ENCODE data around the gene CASQ2.

Gene CASQ2

DNA sequence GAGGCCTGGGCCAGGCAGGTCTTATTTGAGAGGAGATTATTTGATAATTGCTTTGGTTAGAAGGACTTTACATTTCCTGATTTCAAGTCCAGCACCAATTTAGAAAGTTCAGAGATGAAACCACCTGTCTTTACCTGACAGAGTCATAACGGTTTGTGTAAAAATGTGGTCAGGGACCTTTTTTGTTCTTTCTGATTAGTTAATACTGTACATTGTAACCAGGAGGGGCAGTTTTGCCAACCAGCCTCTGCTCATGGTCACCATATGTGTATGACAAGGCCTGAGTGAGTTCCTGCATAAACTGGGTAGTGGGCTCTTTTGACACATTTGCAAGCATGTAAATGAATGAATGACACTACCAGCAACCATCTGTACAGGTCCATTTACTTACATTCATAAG lies 70.9 kb downstream of the CASQ2 start:
- no peak for DNase-seq (ENCODE audit: low read depth in 2 of 3, low spot score in 1 of 3)

GRCh38 chr1:115694805-115695204 lies 73.7 kb downstream of the CASQ2 start:
- DNase-seq (ENCODE audit: low read depth in 2 of 3, low spot score in 1 of 3) = no peak

DNA sequence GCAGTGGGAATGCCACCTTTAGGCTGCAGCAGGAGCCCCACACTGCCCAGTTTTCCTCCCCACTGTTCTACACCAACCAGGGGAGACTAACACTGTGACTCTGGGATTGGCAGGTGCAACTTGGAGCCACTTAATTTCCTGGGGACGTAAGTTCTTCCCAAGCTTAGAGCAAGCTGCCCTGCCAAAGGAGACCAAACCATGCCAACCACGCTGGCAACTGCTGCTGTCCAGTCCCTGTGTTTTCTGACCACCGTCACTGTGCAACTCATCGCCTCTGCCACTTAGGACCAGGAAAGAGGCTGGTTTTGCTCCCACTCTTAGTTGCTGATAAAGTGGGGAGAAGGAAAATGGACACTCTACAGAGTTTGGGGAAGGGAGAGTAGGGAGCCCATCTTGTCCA lies 76.3 kb downstream of the CASQ2 start:
- DNase-seq (ENCODE audit: low read depth in 2 of 3, low spot score in 1 of 3) = no peak

- DNase-seq (ENCODE audit: low read depth in 2 of 3, low spot score in 1 of 3) = no peak
Observed at GRCh38 chr1:115690972-115691371, 77.5 kb downstream of the CASQ2 start.

- no peak for DNase-seq (ENCODE audit: low read depth in 2 of 3, low spot score in 1 of 3)
Observed at GRCh38 chr1:115687744-115688143, 80.8 kb downstream of the CASQ2 start.

DNA sequence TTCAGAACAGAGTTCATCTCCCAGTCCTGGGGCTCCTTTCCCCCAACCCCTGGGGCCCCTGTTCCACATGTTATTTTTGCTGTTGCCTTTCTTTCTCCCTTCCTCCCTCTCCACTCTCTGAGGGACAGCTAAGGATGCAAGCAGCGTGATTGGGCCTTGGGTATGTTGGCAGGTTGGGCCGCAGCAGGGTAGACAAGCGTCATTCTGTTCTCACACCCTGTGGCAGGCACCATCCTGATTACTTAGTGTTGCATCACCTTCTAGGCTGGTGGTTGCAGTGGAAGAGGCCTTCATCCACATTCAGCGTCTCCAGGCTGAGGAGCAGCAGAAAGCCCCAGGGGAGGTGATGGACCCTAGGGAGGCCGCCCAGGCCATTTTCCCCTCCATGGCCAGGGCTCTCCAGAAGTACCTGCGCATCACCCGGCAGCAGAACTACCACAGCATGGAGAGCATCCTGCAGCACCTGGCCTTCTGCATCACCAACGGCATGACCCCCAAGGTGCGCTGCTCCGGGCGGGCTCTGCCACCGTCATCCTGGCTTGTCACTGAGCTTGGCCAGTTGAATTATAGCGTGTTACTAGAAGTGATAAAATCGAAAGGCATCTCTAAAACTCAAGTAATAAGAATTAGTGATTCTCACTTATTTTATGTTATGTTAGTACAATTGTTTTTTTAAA lies 83.3 kb downstream of the CASQ2 start:
- no peak for DNase-seq (ENCODE audit: low read depth in 2 of 3, low spot score in 1 of 3)

DNA sequence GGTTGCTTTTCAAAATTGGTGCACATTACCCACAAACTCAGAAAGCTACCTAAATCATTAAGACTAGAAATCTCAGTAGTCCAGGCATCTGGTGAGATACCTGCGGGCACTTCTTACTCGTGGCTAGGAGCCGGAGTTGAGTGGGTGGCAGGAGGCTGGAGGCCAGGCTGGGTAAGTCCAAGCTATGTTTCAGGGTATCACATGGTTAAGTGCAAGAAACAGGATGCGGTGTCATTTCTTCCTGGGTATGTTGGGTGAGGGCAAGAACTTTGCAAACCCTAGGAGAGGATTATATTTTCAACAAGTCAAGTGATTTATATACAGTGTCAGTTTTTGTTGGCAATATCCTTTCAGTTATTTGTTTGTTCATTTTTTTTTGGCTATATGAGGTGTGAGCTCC lies 85.7 kb downstream of the CASQ2 start:
- DNase-seq (ENCODE audit: low read depth in 2 of 3, low spot score in 1 of 3) = no peak

- DNase-seq (ENCODE audit: low read depth in 2 of 3, low spot score in 1 of 3) = no peak
Observed at GRCh38 chr1:115680730-115681111, 87.8 kb downstream of the CASQ2 start.

- no peak for DNase-seq (ENCODE audit: low read depth in 2 of 3, low spot score in 1 of 3)
Observed at GRCh38 chr1:115679141-115679611, 89.3 kb downstream of the CASQ2 start.

DNA sequence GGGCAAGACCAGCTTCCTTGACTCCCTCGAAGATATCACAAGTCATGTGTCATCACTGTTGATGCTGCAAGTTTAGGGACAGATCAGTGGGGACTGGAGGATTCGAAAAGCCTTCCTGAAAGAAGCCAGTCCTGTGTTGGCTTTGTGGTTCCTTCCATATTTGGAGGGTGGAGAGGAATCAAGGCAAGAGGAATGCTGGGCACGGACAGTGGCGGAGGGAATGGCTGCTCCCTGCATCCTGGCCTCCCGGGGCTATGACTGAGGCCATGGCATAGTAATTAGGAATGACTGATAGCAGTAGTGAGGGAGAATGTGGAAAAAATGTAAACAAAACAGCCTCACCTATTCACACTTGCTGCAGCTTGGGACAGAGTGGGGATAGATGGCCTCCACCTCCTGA lies 90.4 kb downstream of the CASQ2 start:
- no peak for DNase-seq (ENCODE audit: low read depth in 2 of 3, low spot score in 1 of 3)

DNA sequence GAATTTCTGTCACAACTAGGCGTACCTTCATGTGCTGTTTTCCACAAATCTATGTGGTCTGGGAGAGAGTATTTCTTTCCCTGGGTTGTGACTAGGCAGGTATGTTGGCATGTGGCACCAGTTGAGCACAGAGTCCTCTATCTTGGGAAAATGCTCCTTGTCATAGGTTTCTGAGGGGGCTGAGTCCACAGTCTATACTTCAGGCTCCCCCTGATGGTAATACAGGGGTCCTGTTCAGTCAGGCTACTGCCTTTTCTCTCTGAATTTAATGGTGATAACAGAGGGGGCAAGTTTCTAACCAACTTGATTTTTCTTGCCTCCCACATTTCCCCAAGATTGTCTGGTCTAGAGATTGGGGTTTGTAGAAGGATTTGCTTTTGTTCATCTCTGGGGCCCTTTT lies 90.9 kb downstream of the CASQ2 start:
- no peak for DNase-seq (ENCODE audit: low read depth in 2 of 3, low spot score in 1 of 3)

- DNase-seq (ENCODE audit: low read depth in 2 of 3, low spot score in 1 of 3) = no peak
Observed at GRCh38 chr1:115677182-115677555, 91.3 kb downstream of the CASQ2 start.

GRCh38 chr1:115676498-115677181 lies 91.9 kb downstream of the CASQ2 start:
- no peak for DNase-seq (ENCODE audit: low read depth in 2 of 3, low spot score in 1 of 3)

GRCh38 chr1:115672224-115673009 lies 96.1 kb downstream of the CASQ2 start:
- DNase-seq (ENCODE audit: low read depth in 2 of 3, low spot score in 1 of 3) = no peak

- DNase-seq (ENCODE audit: low read depth in 2 of 3, low spot score in 1 of 3) = no peak
Observed at GRCh38 chr1:115671176-115671934, 97.2 kb downstream of the CASQ2 start.

DNA sequence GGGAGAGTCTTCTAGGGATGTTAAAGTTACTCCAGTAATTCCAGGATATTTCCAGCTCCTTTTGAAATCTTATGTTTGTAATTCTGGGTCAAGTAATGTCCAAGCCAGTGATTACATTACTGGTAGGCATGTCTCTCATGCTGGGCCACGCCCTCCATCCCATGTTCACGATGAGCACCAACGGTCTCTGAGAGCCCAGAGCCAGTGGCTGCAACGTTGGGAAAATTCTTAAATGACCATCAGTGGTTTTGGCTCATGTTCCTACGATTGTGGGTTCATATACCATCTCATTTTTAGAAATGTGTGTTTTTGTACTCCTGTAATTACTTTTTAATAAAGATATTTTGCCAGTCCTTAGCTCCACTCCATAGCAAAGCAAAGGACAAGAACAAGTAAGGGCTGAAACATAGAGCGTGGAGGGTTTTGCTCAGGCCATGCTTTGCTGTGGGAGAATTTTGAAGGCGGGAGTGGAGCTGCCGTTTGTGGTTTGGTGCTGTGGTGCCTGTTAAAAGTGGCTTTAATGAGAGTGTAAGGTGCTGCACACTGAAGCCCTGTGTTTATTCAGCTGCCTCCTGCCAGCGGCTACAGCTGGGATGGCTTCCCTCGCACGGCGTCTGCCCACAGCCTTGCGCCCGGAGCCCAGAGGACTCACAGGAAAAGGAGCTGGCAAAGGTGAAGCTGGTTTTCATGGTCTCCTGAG lies 97.9 kb downstream of the CASQ2 start:
- no peak for DNase-seq (ENCODE audit: low read depth in 2 of 3, low spot score in 1 of 3)

- DNase-seq (ENCODE audit: low read depth in 2 of 3, low spot score in 1 of 3) = no peak
Observed at GRCh38 chr1:115669886-115670285, 98.6 kb downstream of the CASQ2 start.

DNA sequence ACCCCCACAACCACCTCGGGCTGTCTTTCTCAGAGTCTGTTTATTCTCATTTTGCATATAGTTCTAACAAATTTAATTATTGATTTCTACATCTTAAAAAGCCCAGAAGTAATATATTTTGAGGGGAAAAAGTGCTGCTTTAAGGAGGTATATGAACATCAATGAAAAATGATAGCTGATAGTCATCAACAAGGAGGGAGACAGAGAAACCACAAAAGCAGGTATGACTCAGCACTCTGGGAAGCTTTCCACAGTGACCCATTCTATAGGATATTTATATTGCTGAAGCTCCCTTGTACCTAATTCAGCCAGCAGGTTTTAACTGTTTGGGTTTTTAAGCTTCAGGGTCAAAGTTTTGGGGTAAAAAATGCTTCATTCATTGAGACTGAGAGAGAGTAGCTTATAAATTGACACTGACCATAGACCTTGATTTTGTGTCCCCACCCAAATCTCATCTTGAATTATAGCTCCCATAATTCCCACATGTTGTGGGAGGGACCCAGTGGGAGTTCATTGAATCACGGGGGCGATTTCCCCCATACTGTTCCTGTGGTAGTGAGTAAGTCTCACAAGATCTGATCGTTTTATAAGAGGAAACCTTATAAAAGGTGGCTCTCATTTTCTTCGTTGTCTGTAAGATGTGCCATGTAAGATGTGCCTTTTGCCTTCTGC lies 99.4 kb downstream of the CASQ2 start:
- no peak for DNase-seq (ENCODE audit: low read depth in 2 of 3, low spot score in 1 of 3)

DNA sequence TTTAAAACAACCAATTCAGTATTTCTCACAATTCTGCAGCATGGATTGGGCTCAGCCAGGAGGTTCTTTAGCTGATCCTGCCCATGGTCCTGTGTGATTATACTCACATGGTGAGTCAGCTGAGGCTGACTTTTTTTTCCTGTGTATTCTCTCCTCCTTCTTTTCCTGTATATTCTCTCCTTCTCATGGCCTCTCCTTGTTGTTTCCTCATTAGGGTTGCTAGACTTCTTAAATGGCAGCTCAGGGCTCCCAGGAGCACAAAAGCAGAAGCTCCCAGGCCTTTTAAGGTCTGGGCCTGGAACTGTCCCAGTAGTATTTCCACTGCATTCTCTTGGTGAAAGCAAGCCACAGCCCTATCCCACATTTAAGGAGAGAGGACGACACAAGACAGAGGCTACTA lies 99.9 kb downstream of the CASQ2 start:
- no peak for DNase-seq (ENCODE audit: low read depth in 2 of 3, low spot score in 1 of 3)

DNA sequence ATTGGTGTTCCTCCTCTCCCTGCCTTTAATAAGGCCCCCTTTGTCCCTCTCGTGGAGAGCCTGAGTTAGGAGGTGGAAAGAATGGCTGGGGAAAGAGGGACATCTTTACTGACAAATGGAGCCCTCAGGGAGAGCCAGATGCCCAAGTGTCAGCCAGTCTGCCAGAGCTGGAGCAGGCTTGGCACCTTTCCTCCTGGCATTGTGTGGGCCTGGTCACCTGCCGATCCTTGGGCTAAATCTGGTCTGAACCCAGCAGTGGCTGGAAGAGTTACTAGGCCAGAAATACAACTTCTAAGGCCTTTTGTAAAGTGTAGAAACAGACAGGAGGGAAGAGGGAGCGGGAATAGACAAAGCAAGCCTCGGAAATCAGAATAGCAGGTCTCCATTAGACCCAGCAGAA lies 101.8 kb downstream of the CASQ2 start:
- DNase-seq (ENCODE audit: low read depth in 2 of 3, low spot score in 1 of 3) = no peak
